SK-N-SH (cell line): ENCODE results near the gene IQSEC1.

Source experiments
- EP300 ChIP-seq, 2 experiments: IDR thresholded peaks; 2 replicates each; pipeline versions ENCODE4 v1.4.0 to v1.6.1; 2012; ENCODE audit warnings: borderline replicate concordance in 1 of 2, low read depth in 1 of 2, low read length in 1 of 2
- EZH2phosphoT487 ChIP-seq: fragments of 200-600 bp; sonication (generic); IDR thresholded peaks from 2 replicates; pipeline ENCODE4 v1.6.1; 2017; ENCODE audit warnings: low read depth, mixed run types, mild to moderate bottlenecking, antibody characterized with exemption, moderate library complexity, borderline replicate concordance
- TF ChIP-seq, protein P1 (sequence below): IDR thresholded peaks from 2 replicates; pipeline ENCODE4 v1.4.0; 2012; ENCODE audit warnings: low read depth, borderline replicate concordance

DNA sequence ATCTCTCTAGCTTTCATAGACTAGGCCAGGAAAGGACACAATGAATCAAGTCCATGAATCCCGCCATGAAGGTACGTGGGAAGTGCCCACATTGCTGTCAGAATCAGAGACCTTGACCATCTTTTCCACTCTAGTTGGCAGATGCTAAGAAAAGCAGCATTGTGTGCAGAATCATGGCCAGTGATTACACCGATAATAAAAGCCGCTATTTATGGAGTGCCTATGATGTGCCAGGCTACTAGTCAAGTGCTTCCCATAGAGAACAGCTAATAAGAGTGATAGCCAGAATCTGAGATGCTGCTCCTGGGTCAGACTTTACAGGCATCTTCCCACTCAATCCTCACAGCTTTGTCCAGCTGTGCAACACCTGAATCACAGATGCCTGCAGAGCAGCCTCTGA lies 218.7 kb downstream of the IQSEC1 start:
- TF ChIP-seq EP300 (IDR thresholded peaks at IDR 0.05; ENCODE audit: borderline replicate concordance in 1 of 2, low read depth in 1 of 2, low read length in 1 of 2) (no peak), EZH2phosphoT487 (no peak)
- TF ChIP-seq, protein P1, sequence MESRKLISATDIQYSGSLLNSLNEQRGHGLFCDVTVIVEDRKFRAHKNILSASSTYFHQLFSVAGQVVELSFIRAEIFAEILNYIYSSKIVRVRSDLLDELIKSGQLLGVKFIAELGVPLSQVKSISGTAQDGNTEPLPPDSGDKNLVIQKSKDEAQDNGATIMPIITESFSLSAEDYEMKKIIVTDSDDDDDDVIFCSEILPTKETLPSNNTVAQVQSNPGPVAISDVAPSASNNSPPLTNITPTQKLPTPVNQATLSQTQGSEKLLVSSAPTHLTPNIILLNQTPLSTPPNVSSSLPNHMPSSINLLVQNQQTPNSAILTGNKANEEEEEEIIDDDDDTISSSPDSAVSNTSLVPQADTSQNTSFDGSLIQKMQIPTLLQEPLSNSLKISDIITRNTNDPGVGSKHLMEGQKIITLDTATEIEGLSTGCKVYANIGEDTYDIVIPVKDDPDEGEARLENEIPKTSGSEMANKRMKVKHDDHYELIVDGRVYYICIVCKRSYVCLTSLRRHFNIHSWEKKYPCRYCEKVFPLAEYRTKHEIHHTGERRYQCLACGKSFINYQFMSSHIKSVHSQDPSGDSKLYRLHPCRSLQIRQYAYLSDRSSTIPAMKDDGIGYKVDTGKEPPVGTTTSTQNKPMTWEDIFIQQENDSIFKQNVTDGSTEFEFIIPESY: no peak
